Esophagus squamous epithelium (tissue), 5 donors: ENCODE measurements around the gene FBXO10. TPM values are rescaled to one million over a fixed set of nuclear protein-coding genes. Genes with fewer than 3 reads are reported as not detected.
A peak's percentile ranks its signal among the peaks of the same experiment; 100 is the strongest.

Source experiments
- DNase-seq: peaks from one replicate; lab custom pipeline; 2025; lab: John Stamatoyannopoulos, UW
- H3K27ac ChIP-seq, 4 donors: fragments of 200-600 bp; sonication (generic); one replicate each; pipeline ENCODE4 v1.5.1; 2016 to 2019; ENCODE audit warnings: mild to moderate bottlenecking in 1 of 4
- H3K27me3 ChIP-seq, 4 donors: fragments of 200-600 bp; sonication (generic); 1 replicate in 3 of 4; 2 replicates in 1 of 4; pipeline versions ENCODE4 v1.5.1 to v1.6.0; 2017 to 2021; ENCODE audit warnings: antibody characterized with exemption in 1 of 4
- H3K36me3 ChIP-seq, 3 donors: fragments of 200-600 bp; sonication (generic); one replicate each; pipeline ENCODE4 v1.5.1; 2016 to 2019
- H3K4me1 ChIP-seq, 3 donors: fragments of 200-600 bp; sonication (generic); one replicate each; pipeline ENCODE4 v1.5.1; 2017 to 2019
- H3K4me3 ChIP-seq, 4 donors: fragments of 200-600 bp; sonication (generic); 1 replicate in 3 of 4; 2 replicates in 1 of 4; pipeline ENCODE4 v1.5.1; 2016 to 2019; ENCODE audit warnings: mild to moderate bottlenecking in 2 of 4, moderate library complexity in 1 of 4
- H3K9me3 ChIP-seq, 3 donors: fragments of 200-600 bp; sonication (generic); one replicate each; pipeline ENCODE4 v1.5.1; 2016 to 2019
- POLR2A ChIP-seq, 4 donors: fragments of 450-650 bp; IDR thresholded peaks; one replicate each; pipeline ENCODE4 v1.6.1; 2017; ENCODE audit warnings: antibody characterized with exemption in 4 of 4, mild to moderate bottlenecking in 4 of 4, moderate library complexity in 3 of 4
- whole genome bisulfite sequencing, 2 donors: methylation state at CpG; one replicate each; pipeline ENCODE4 v1.1.5; 2018; 5-methylcytosine and 5-hydroxymethylcytosine counted together
- intact Hi-C: fragments of 100-400 bp; cut with DNase I; formaldehyde crosslinking; loops from one replicate; pipeline ENCODE4 v1.15.0; 2022
- total RNA-seq, 4 donors: library from RNA; depleted of rRNA; stranded (reverse); fragments of >200 nt; gene quantifications; one replicate each; pipeline ENCODE4 v1.1.0, GENCODE V29; 2016
- TF ChIP-seq, protein P1 (sequence below), 6 experiments: fragments of 450-650 bp in 4 of 6; fragments of 200-600 bp in 2 of 6; sonication (generic) in 2 of 6; IDR thresholded peaks; one replicate each; pipeline ENCODE4 v1.5.1; 2016 to 2019; ENCODE audit warnings: antibody characterized with exemption in 6 of 6, mild to moderate bottlenecking in 4 of 6, moderate library complexity in 4 of 6
- donor health status: DM: yes; HTN: yes; CAD: no.

The FBXO10 gene
- total RNA-seq, 4 donors from 2014 or later = 3.4 to 6.0 (median 4.4) TPM

DNA sequence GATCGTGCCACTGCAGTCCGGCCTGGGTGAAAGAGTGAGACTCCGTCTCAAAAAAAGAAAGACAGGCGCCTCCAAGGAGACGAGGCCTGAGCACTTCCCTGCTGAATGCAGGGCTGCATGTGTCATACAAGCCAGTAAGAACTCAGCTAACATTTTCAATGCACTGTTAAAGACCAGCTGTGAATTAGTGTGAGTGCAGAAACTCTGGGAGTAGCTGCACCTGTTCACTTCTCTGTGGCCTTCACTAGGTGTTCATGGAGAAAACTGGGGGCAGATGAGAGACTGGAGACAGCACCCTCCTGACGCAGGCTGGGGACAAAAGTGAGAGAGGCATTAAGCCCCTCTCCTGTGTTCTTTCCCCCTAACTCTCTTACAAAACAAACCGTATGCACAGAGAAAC lies 41.8 kb downstream of the FBXO10 start:
- H3K27me3 ChIP-seq = no peaks in the 10 kb centered on the region
- no peak for DNase-seq
- H3K36me3 ChIP-seq = peaks cover 0 to 64% (median 6%) of the 10 kb centered on the region in 3 donors
- intact Hi-C loops = no loop called here
- no peak overlapping the region for H3K4me3 ChIP-seq
- H3K4me1 ChIP-seq = peaks cover 0 to 3% (median 0%) of the 10 kb centered on the region in 3 donors
- no peak overlapping the region for H3K27ac ChIP-seq
- 79 to 87% methylated on average over 3 to 5 of the region's 7 CpGs for WGBS, 2 donors
- no peaks in the 10 kb centered on the region for H3K9me3 ChIP-seq
- TF ChIP-seq POLR2A (IDR thresholded peaks at IDR 0.05) = no peak
- TF ChIP-seq, protein P1, sequence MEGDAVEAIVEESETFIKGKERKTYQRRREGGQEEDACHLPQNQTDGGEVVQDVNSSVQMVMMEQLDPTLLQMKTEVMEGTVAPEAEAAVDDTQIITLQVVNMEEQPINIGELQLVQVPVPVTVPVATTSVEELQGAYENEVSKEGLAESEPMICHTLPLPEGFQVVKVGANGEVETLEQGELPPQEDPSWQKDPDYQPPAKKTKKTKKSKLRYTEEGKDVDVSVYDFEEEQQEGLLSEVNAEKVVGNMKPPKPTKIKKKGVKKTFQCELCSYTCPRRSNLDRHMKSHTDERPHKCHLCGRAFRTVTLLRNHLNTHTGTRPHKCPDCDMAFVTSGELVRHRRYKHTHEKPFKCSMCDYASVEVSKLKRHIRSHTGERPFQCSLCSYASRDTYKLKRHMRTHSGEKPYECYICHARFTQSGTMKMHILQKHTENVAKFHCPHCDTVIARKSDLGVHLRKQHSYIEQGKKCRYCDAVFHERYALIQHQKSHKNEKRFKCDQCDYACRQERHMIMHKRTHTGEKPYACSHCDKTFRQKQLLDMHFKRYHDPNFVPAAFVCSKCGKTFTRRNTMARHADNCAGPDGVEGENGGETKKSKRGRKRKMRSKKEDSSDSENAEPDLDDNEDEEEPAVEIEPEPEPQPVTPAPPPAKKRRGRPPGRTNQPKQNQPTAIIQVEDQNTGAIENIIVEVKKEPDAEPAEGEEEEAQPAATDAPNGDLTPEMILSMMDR (IDR thresholded peaks at IDR 0.05) = no peak

DNA sequence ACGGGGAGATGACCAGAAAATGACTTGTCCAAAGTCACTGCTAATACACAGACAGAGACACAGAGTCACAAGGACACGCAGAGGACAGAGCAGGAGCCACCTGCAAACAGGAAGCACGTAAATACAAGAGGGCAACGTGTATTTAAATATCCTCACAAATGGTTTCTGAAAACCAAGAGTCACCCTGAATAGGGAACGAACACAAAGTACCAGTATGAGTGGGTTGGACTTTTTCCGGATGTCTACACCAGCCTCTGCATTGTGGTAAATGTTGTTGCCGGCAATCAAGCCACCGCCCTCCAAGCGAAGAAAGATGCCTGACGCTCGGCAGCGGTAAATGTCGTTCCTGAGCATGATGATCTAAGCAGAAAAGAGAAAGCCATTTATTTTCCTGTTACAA lies 44.5 kb downstream of the FBXO10 start:
- DNase-seq = no peak
- H3K4me1 ChIP-seq = no peaks in the 10 kb centered on the region
- no peak overlapping the region for H3K4me3 ChIP-seq
- H3K27me3 ChIP-seq = no peaks in the 10 kb centered on the region
- H3K27ac ChIP-seq = peak overlapping the region in 2 of 4 donors; percentile 29 to 59
- intact Hi-C loops = no loop called here
- WGBS, 2 donors = 83 to 89% methylated on average over 13 of the region's 13 CpGs
- peak in 1 of 4 donors; percentile 44 for TF ChIP-seq POLR2A (IDR thresholded peaks at IDR 0.05)
- TF ChIP-seq, protein P1 (IDR thresholded peaks at IDR 0.05) = no peak
- no peaks in the 10 kb centered on the region for H3K9me3 ChIP-seq
- peaks cover 0 to 61% (median 0%) of the 10 kb centered on the region in 3 donors for H3K36me3 ChIP-seq

DNA sequence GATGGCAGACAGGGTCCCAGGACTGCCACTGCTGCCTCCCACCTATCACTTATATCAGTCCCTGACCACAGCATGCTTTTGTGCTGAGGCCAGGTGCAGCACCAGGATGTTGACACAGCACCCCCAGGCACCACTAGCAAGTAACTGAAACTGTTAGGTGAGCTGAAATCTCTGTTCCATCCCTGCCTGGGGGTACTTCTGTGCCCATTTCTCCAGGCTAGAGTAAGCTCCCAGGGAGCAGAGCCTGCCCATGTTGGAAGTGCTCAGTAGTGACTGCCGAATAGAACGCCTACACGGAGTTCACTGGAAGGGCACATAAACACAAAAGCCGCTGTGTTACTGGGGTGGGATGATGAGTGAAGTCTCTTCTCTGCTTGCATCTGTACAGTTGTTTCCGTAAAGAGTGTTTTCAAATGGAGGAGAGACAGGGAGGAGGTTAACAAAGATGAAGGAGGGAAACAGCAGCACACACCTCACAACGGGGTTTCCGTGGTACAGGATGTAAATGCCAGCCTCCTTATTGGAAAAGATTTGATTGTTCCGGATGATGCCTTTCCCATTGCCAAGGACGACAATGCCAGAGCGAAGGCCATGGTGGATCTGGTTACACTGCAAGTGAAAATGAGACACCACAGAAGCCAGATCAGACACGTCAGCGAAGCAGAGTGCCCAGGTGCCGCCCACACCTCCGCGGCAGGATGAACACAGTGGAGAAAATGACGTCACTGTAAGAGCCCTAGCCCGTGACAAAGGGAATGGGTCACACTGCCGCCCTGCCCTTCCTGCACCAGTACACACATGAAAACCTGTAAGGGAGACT lies 47.3 kb downstream of the FBXO10 start:
- Histone ChIP-seq H3K36me3 (peaks cover 0 to 67% (median 0%) of the 10 kb centered on the region in 3 donors), H3K4me3 (peak overlapping the region in 1 of 4 donors; percentile 22), H3K4me1 (no peaks in the 10 kb centered on the region), H3K27me3 (no peaks in the 10 kb centered on the region), H3K27ac (peak overlapping the region in 2 of 4 donors; percentile 26 to 31), H3K9me3 (no peaks in the 10 kb centered on the region)
- 53 to 72% methylated on average over 13 to 18 of the region's 18 CpGs for WGBS, 2 donors
- DNase-seq = no peak
- peak in 1 of 4 donors; percentile 76 for TF ChIP-seq POLR2A (IDR thresholded peaks at IDR 0.05)
- TF ChIP-seq, protein P1 (IDR thresholded peaks at IDR 0.05) = no peak
- intact Hi-C loops = no loop called here

DNA sequence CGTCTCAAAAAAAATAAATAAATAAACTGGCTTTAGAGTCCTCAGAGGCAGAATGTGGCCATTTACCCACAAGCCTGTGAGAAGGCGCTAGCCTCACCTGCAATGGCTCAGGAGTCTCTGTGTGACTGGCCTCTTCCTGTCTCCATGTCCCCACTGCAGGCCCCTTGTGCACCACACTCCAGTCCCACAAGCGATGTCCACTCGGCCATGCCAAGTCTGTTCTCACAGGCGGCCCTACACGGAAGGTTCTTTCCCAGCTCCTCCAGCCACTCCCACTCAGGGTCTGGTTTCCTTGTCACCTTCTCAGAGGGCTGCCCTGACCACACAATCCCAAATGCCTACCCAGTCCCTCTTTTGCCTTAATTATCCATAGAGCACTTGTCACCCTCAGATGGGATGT lies 52.3 kb downstream of the FBXO10 start:
- no peaks in the 10 kb centered on the region for H3K9me3 ChIP-seq
- no peak for DNase-seq
- H3K36me3 ChIP-seq = peaks cover 0 to 85% (median 0%) of the 10 kb centered on the region in 3 donors
- H3K4me1 ChIP-seq = no peaks in the 10 kb centered on the region
- no peak overlapping the region for H3K27ac ChIP-seq
- TF ChIP-seq, protein P1 (IDR thresholded peaks at IDR 0.05) = no peak
- no peak for TF ChIP-seq POLR2A (IDR thresholded peaks at IDR 0.05)
- no peaks in the 10 kb centered on the region for H3K27me3 ChIP-seq
- intact Hi-C loops = no loop called here
- WGBS, 2 donors = 92% methylated on average over 6 of the region's 6 CpGs
- H3K4me3 ChIP-seq = no peak overlapping the region

DNA sequence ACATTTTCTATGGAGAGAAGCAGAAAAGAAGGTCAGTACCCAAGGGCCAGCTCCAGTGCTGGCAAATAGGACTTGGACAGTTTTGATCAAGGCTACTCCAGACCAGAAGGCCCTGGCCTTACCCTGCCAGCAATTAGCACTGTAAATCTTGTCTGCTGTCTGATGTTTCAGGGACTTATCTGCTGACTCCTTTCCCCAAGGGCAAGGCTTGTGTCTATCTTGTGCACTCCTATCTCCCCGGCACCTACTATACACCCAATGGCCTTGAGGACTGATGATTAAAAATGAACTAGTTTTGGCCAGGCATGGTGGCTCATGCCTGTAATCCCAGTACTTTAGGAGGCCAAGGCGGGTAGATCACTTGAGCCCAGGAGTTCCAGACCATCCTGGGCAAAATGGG lies 53.2 kb downstream of the FBXO10 start:
- intact Hi-C loops = no loop called here
- no CpG with 5 or more reads among the region's 2 CpGs for WGBS, 2 donors
- DNase-seq = no peak
- Histone ChIP-seq H3K4me3 (no peak overlapping the region), H3K27me3 (no peaks in the 10 kb centered on the region), H3K27ac (no peak overlapping the region), H3K4me1 (no peaks in the 10 kb centered on the region), H3K9me3 (no peaks in the 10 kb centered on the region), H3K36me3 (peaks cover 0 to 83% (median 0%) of the 10 kb centered on the region in 3 donors)
- TF ChIP-seq, protein P1 (IDR thresholded peaks at IDR 0.05) = no peak
- no peak for TF ChIP-seq POLR2A (IDR thresholded peaks at IDR 0.05)
